ENCODE measurements around the gene C15orf39. TPM values are rescaled to one million over a fixed set of nuclear protein-coding genes. Genes with fewer than 3 reads are reported as not detected.

The C15orf39 gene
- total RNA-seq, 1 experiment from 2014 or later = 5.7 TPM

GRCh38 chr15:75172284-75172820, 29.3 kb upstream of the C15orf39 start:
- peak; percentile 41 for DNase-seq (ENCODE audit: low read depth)

GRCh38 chr15:75174102-75174501, 27.6 kb upstream of the C15orf39 start:
- DNase-seq (ENCODE audit: low read depth) = no peak

GRCh38 chr15:75174729-75175128, 27.0 kb upstream of the C15orf39 start:
- no peak for DNase-seq (ENCODE audit: low read depth)

- DNase-seq (ENCODE audit: low read depth) = no peak
Observed at GRCh38 chr15:75176396-75176761, 25.3 kb upstream of the C15orf39 start.

- DNase-seq (ENCODE audit: low read depth) = no peak
Observed at GRCh38 chr15:75177360-75178071, 24.2 kb upstream of the C15orf39 start.

- no peak for DNase-seq (ENCODE audit: low read depth)
Observed at GRCh38 chr15:75178171-75178937, 23.3 kb upstream of the C15orf39 start.

- DNase-seq (ENCODE audit: low read depth) = no peak
Observed at GRCh38 chr15:75178938-75179745, 22.5 kb upstream of the C15orf39 start.

GRCh38 chr15:75179746-75180140, 21.9 kb upstream of the C15orf39 start:
- no peak for DNase-seq (ENCODE audit: low read depth)

- no peak for DNase-seq (ENCODE audit: low read depth)
Observed at GRCh38 chr15:75181780-75182179, 19.9 kb upstream of the C15orf39 start.

GRCh38 chr15:75182187-75183131, 19.2 kb upstream of the C15orf39 start:
- DNase-seq (ENCODE audit: low read depth) = no peak

- DNase-seq (ENCODE audit: low read depth) = no peak
Observed at GRCh38 chr15:75185271-75186029, 16.2 kb upstream of the C15orf39 start.

- DNase-seq (ENCODE audit: low read depth) = no peak
Observed at GRCh38 chr15:75186044-75186443, 15.6 kb upstream of the C15orf39 start.

- no peak for DNase-seq (ENCODE audit: low read depth)
Observed at GRCh38 chr15:75188499-75188898, 13.2 kb upstream of the C15orf39 start.

- DNase-seq (ENCODE audit: low read depth) = no peak
Observed at GRCh38 chr15:75191235-75191634, 10.4 kb upstream of the C15orf39 start.

- DNase-seq (ENCODE audit: low read depth) = no peak
Observed at GRCh38 chr15:75192307-75192706, 9.4 kb upstream of the C15orf39 start.

GRCh38 chr15:75193272-75193671, 8.4 kb upstream of the C15orf39 start:
- DNase-seq (ENCODE audit: low read depth) = no peak

- DNase-seq (ENCODE audit: low read depth) = no peak
Observed at GRCh38 chr15:75193976-75194375, 7.7 kb upstream of the C15orf39 start.

- DNase-seq (ENCODE audit: low read depth) = no peak
Observed at GRCh38 chr15:75194397-75194796, 7.3 kb upstream of the C15orf39 start.

- DNase-seq (ENCODE audit: low read depth) = peak; percentile 50
Observed at GRCh38 chr15:75195122-75195765, 6.4 kb upstream of the C15orf39 start.

- DNase-seq (ENCODE audit: low read depth) = no peak
Observed at GRCh38 chr15:75195766-75196241, 5.9 kb upstream of the C15orf39 start.

Measured in Daoy (cell line).